OCI-LY1 (cell line): Measurements from ENCODE around the gene IFT57.

Experiments used
- H2AFZ ChIP-seq: fragments of 200-600 bp; sonication (generic), shearing (Covaris generic); 2 replicates; pipeline ENCODE4 v1.6.0; 2014; ENCODE audit warnings: antibody characterized with exemption, mild to moderate bottlenecking, low read length
- H3F3A ChIP-seq: fragments of 200-600 bp; sonication (generic), shearing (Covaris generic); 2 replicates; pipeline ENCODE4 v1.6.0; 2014; ENCODE audit warnings: mild to moderate bottlenecking, antibody characterized with exemption, low read length, moderate library complexity; ENCODE audit not compliant: insufficient read depth
- H3K27ac ChIP-seq: fragments of 200-600 bp; sonication (generic); 2 replicates; pipeline ENCODE4 v1.5.1; 2014; ENCODE audit warnings: low read length, mixed run types, mild to moderate bottlenecking, low read depth; ENCODE audit not compliant: poor library complexity, severe bottlenecking
- H3K27me3 ChIP-seq: fragments of 200-600 bp; sonication (generic); 2 replicates; pipeline ENCODE4 v1.6.0; 2014; ENCODE audit warnings: antibody characterized with exemption, mild to moderate bottlenecking, low read length, moderate library complexity; ENCODE audit not compliant: insufficient read depth
- H3K36me3 ChIP-seq: fragments of 200-600 bp; sonication (generic); 2 replicates; pipeline ENCODE4 v1.6.1; 2014; ENCODE audit warnings: mild to moderate bottlenecking, antibody characterized with exemption, low read length, moderate library complexity, mixed read lengths; ENCODE audit not compliant: insufficient read depth
- H3K4me1 ChIP-seq: fragments of 200-600 bp; sonication (generic); 2 replicates; pipeline ENCODE4 v1.5.1; 2014; ENCODE audit warnings: mild to moderate bottlenecking, low read length, moderate library complexity; ENCODE audit not compliant: insufficient read depth, severe bottlenecking
- H3K4me2 ChIP-seq: fragments of 200-600 bp; sonication (generic), shearing (Covaris generic); 2 replicates; pipeline ENCODE4 v1.6.1; 2014; ENCODE audit warnings: low read length
- H3K4me3 ChIP-seq: fragments of 200-600 bp; sonication (generic); 2 replicates; pipeline ENCODE4 v1.5.1; 2014; ENCODE audit warnings: low read length, low read depth, mild to moderate bottlenecking, mixed read lengths; ENCODE audit not compliant: poor library complexity, severe bottlenecking
- H3K79me2 ChIP-seq: fragments of 200-600 bp; shearing (Covaris generic); 2 replicates; pipeline ENCODE4 v1.6.1; 2016; ENCODE audit warnings: mixed run types, low read length, mixed read lengths; ENCODE audit not compliant: insufficient read depth
- H3K9ac ChIP-seq: fragments of 200-600 bp; sonication (generic), shearing (Covaris generic); 2 replicates; pipeline ENCODE4 v1.6.1; 2014; ENCODE audit warnings: mild to moderate bottlenecking, low read length, mixed read lengths
- H3K9me2 ChIP-seq: fragments of 200-600 bp; sonication (generic), shearing (Covaris generic); 2 replicates; pipeline ENCODE4 v1.6.1; 2014; ENCODE audit warnings: low read depth, mild to moderate bottlenecking, low read length, mixed read lengths
- H3K9me3 ChIP-seq: fragments of 200-600 bp; shearing (Covaris generic); 2 replicates; pipeline ENCODE4 v1.6.1; 2014; ENCODE audit warnings: low read length, mixed read lengths
- H4K20me1 ChIP-seq: fragments of 200-600 bp; sonication (generic), shearing (Covaris generic); 2 replicates; pipeline ENCODE4 v1.6.0; 2016; ENCODE audit warnings: mild to moderate bottlenecking, low read length; ENCODE audit not compliant: insufficient read depth
- EZH2 ChIP-seq: fragments of 200-600 bp; sonication (generic), shearing (Covaris generic); IDR thresholded peaks from 2 replicates; pipeline ENCODE4 v1.8.0; 2017; ENCODE audit warnings: borderline replicate concordance, mixed run types, mild to moderate bottlenecking, antibody characterized with exemption, low read length, moderate library complexity, mixed read lengths
- TF ChIP-seq, protein P1 (sequence below): fragments of 200-600 bp; sonication (generic), shearing (Covaris generic); IDR thresholded peaks from 2 replicates; pipeline ENCODE4 v1.5.1; 2017; ENCODE audit warnings: mild to moderate bottlenecking, antibody characterized with exemption, low read length, moderate library complexity, mixed read lengths

Gene IFT57

DNA sequence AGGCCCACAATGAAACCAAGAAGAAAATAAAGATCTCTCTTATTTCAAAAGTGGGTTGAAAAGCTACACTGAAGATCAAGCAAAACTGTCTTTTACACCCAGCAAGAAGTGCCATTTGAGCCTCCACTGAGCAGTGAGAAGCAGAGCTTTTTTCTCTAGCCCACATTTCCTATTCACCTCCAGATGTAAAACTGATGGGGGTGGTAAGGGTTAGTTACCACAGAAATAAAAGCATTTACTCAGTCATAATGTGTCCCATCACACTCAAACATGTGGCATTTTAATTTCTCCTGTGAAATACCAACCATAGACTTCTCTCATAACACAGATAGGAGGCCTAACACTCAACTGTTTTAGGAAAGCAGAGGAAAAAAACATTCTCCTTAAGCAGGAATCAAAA is 21.0 kb downstream of the IFT57 start:
- no peaks in the 10 kb centered on the region for H3K4me1 ChIP-seq
- no peak for TF ChIP-seq EZH2
- TF ChIP-seq, protein P1, sequence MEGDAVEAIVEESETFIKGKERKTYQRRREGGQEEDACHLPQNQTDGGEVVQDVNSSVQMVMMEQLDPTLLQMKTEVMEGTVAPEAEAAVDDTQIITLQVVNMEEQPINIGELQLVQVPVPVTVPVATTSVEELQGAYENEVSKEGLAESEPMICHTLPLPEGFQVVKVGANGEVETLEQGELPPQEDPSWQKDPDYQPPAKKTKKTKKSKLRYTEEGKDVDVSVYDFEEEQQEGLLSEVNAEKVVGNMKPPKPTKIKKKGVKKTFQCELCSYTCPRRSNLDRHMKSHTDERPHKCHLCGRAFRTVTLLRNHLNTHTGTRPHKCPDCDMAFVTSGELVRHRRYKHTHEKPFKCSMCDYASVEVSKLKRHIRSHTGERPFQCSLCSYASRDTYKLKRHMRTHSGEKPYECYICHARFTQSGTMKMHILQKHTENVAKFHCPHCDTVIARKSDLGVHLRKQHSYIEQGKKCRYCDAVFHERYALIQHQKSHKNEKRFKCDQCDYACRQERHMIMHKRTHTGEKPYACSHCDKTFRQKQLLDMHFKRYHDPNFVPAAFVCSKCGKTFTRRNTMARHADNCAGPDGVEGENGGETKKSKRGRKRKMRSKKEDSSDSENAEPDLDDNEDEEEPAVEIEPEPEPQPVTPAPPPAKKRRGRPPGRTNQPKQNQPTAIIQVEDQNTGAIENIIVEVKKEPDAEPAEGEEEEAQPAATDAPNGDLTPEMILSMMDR = no peak
- no peak overlapping the region for H2AFZ ChIP-seq
- no peaks in the 10 kb centered on the region for H3K27me3 ChIP-seq
- no peaks in the 10 kb centered on the region for H3K9me3 ChIP-seq
- no peaks in the 10 kb centered on the region for H3K79me2 ChIP-seq
- no peak overlapping the region for H3K9ac ChIP-seq
- H3K27ac ChIP-seq = no peak overlapping the region
- H3K4me2 ChIP-seq = no peak overlapping the region
- no peaks in the 10 kb centered on the region for H4K20me1 ChIP-seq
- H3K9me2 ChIP-seq = no peaks in the 10 kb centered on the region
- H3F3A ChIP-seq = no peaks in the 10 kb centered on the region
- no peak overlapping the region for H3K4me3 ChIP-seq
- H3K36me3 ChIP-seq = peaks cover 13% of the 10 kb centered on the region

DNA sequence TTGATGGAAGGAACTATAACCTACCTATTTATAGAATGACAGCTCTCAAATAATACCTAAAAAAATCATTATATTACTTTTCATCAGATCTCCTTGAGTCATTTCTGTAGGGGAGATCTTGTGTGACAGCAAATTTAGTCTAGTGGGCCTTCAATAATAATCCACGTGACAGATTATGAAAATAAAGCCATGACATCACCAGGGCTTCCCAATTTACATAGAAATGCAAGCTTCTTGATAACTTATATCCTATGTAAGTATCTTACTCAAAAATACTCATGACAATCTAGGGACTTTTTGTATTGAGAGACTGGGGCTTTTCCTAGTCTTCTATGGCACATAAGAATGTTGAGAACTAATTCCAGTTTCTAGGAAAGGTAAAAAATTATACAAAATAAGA is 21.6 kb downstream of the IFT57 start:
- no peaks in the 10 kb centered on the region for H3K27me3 ChIP-seq
- no peaks in the 10 kb centered on the region for H3K9me3 ChIP-seq
- H3K9ac ChIP-seq = no peak overlapping the region
- H3F3A ChIP-seq = no peaks in the 10 kb centered on the region
- peaks cover 13% of the 10 kb centered on the region for H3K36me3 ChIP-seq
- H3K79me2 ChIP-seq = no peaks in the 10 kb centered on the region
- H2AFZ ChIP-seq = no peak overlapping the region
- no peaks in the 10 kb centered on the region for H3K4me1 ChIP-seq
- no peak overlapping the region for H3K27ac ChIP-seq
- no peaks in the 10 kb centered on the region for H3K9me2 ChIP-seq
- H3K4me3 ChIP-seq = no peak overlapping the region
- TF ChIP-seq, protein P1 = no peak
- TF ChIP-seq EZH2 = no peak
- no peak overlapping the region for H3K4me2 ChIP-seq
- H4K20me1 ChIP-seq = no peaks in the 10 kb centered on the region

DNA sequence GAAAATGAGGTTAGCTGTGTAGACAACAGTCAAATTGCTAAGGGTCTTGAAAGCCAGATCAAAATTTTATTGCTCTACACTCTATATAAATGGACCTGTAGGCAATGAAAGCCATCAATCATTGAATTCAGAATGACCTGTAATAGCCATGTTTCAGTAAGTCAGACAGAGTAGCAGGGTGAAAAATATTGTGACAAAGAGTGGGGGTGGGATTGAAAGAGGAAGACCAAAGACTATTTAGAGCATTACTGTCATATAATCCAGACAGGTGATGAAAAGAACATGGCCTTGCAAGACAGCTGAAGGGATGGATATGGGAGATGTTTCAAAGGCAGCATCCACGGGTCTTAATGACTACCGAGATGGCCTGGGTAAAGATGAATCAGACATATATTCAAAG is 22.2 kb downstream of the IFT57 start:
- no peaks in the 10 kb centered on the region for H3K9me3 ChIP-seq
- H3K27ac ChIP-seq = no peak overlapping the region
- H3K27me3 ChIP-seq = no peaks in the 10 kb centered on the region
- H4K20me1 ChIP-seq = no peaks in the 10 kb centered on the region
- H3K4me1 ChIP-seq = no peaks in the 10 kb centered on the region
- H3K4me3 ChIP-seq = no peak overlapping the region
- TF ChIP-seq, protein P1 = no peak
- TF ChIP-seq EZH2 = no peak
- no peak overlapping the region for H3K4me2 ChIP-seq
- H3K9ac ChIP-seq = no peak overlapping the region
- H3K79me2 ChIP-seq = no peaks in the 10 kb centered on the region
- no peaks in the 10 kb centered on the region for H3K9me2 ChIP-seq
- peaks cover 12% of the 10 kb centered on the region for H3K36me3 ChIP-seq
- H2AFZ ChIP-seq = no peak overlapping the region
- no peaks in the 10 kb centered on the region for H3F3A ChIP-seq
